Muscle layer of colon (tissue), 2 donors: ENCODE measurements around the gene C1orf159.

Source experiments
- H3K27ac ChIP-seq: one replicate; pipeline ENCODE4 v1.7.0; 2013; ENCODE audit warnings: low read depth, mild to moderate bottlenecking, low read length, moderate library complexity
- H3K27me3 ChIP-seq, 2 donors: one replicate each; pipeline ENCODE4 v1.7.0; 2013; ENCODE audit warnings: low read length in 2 of 2, mild to moderate bottlenecking in 2 of 2; ENCODE audit not compliant: insufficient read depth in 2 of 2, control insufficient read depth in 1 of 2
- H3K36me3 ChIP-seq: one replicate; pipeline ENCODE4 v1.7.0; 2013; ENCODE audit warnings: mild to moderate bottlenecking, low read length; ENCODE audit not compliant: insufficient read depth
- H3K4me1 ChIP-seq: one replicate; pipeline ENCODE4 v1.7.0; 2013; ENCODE audit warnings: mild to moderate bottlenecking, low read length; ENCODE audit not compliant: insufficient read depth
- H3K4me3 ChIP-seq, 2 donors: one replicate each; pipeline ENCODE4 v1.7.0; 2013; ENCODE audit warnings: low read length in 2 of 2, low read depth in 1 of 2, mild to moderate bottlenecking in 1 of 2, moderate library complexity in 1 of 2
- H3K9ac ChIP-seq: one replicate; pipeline ENCODE4 v1.7.0; 2013; ENCODE audit warnings: low read length
- H3K9me3 ChIP-seq: one replicate; pipeline ENCODE4 v1.7.0; 2013; ENCODE audit warnings: mild to moderate bottlenecking, low read length
- donor health status: abdominal sarcoma.
- donor health status: Adenocarcinoma of cecum.

Gene C1orf159

GRCh38 chr1:1086911-1087341, 29.0 kb downstream of the C1orf159 start:
- Histone ChIP-seq H3K4me3 (no peak overlapping the region), H3K27ac (no peak overlapping the region), H3K36me3 (no peaks in the 10 kb centered on the region), H3K4me1 (no peaks in the 10 kb centered on the region), H3K27me3 (no peaks in the 10 kb centered on the region), H3K9ac (no peak overlapping the region), H3K9me3 (no peaks in the 10 kb centered on the region)

GRCh38 chr1:1085911-1086841, 29.7 kb downstream of the C1orf159 start:
- H3K9me3 ChIP-seq = no peaks in the 10 kb centered on the region
- no peaks in the 10 kb centered on the region for H3K27me3 ChIP-seq
- H3K36me3 ChIP-seq = no peaks in the 10 kb centered on the region
- no peaks in the 10 kb centered on the region for H3K4me1 ChIP-seq
- H3K4me3 ChIP-seq = no peak overlapping the region
- H3K27ac ChIP-seq = no peak overlapping the region
- no peak overlapping the region for H3K9ac ChIP-seq

DNA sequence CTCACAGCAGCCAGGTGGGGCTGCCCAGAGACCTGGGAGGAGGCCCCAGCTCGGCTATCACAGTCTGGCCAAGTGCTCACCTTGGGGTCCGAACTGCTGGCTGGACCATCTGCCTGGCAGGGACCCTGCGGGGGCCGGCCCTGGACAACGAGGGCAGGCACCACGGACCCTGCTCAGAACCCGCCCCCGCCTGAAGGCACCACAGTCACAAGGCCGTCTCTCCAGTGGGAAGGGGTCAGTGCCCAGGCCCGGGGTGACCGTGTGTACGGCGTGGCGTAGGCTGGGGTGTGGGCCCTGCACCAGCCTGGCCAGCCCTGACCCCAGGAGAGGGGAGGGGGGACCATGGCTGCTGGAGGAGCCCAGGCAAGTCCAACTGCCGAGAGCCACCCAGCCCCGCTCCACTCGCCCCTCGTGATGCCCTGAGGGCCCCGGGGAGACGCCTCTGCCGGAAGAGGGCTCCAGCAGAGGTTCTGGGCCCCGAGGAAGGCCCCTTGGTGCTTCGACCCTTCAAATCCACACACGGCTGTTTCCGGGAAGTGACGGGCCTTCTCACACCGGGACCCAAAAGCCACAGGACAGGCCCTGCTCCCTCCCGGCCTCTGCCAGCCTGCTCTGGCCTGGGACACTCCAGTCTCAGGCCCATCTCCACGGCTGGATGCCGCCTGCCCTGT, 30.6 kb downstream of the C1orf159 start:
- no peak overlapping the region for H3K27ac ChIP-seq
- H3K4me1 ChIP-seq = peaks cover under 1% of the 10 kb centered on the region
- H3K9ac ChIP-seq = no peak overlapping the region
- no peaks in the 10 kb centered on the region for H3K27me3 ChIP-seq
- no peaks in the 10 kb centered on the region for H3K36me3 ChIP-seq
- H3K4me3 ChIP-seq = no peak overlapping the region
- H3K9me3 ChIP-seq = no peaks in the 10 kb centered on the region

GRCh38 chr1:1084372-1085170, 31.3 kb downstream of the C1orf159 start:
- H3K36me3 ChIP-seq = no peaks in the 10 kb centered on the region

GRCh38 chr1:1083416-1084371, 32.2 kb downstream of the C1orf159 start:
- no peak overlapping the region for H3K9ac ChIP-seq
- H3K36me3 ChIP-seq = no peaks in the 10 kb centered on the region
- no peaks in the 10 kb centered on the region for H3K27me3 ChIP-seq
- peaks cover 11% of the 10 kb centered on the region for H3K4me1 ChIP-seq
- no peak overlapping the region for H3K4me3 ChIP-seq
- H3K9me3 ChIP-seq = no peaks in the 10 kb centered on the region
- no peak overlapping the region for H3K27ac ChIP-seq

More at GRCh38 chr1:1084372-1085170, 31.3 kb downstream of the C1orf159 start:
- Histone ChIP-seq H3K27me3 (no peaks in the 10 kb centered on the region), H3K9me3 (no peaks in the 10 kb centered on the region), H3K4me3 (no peak overlapping the region), H3K9ac (no peak overlapping the region), H3K27ac (no peak overlapping the region), H3K4me1 (peaks cover 8% of the 10 kb centered on the region)

GRCh38 chr1:1082776-1083415, 33.0 kb downstream of the C1orf159 start:
- no peak overlapping the region for H3K27ac ChIP-seq
- no peak overlapping the region for H3K4me3 ChIP-seq
- H3K27me3 ChIP-seq = no peaks in the 10 kb centered on the region
- H3K9ac ChIP-seq = no peak overlapping the region
- H3K4me1 ChIP-seq = peaks cover 11% of the 10 kb centered on the region
- H3K9me3 ChIP-seq = no peaks in the 10 kb centered on the region
- no peaks in the 10 kb centered on the region for H3K36me3 ChIP-seq

GRCh38 chr1:1082239-1082775, 33.6 kb downstream of the C1orf159 start:
- H3K9me3 ChIP-seq = no peaks in the 10 kb centered on the region
- H3K9ac ChIP-seq = no peak overlapping the region
- H3K27ac ChIP-seq = no peak overlapping the region
- H3K27me3 ChIP-seq = no peaks in the 10 kb centered on the region
- no peak overlapping the region for H3K4me3 ChIP-seq
- no peaks in the 10 kb centered on the region for H3K36me3 ChIP-seq
- H3K4me1 ChIP-seq = peaks cover 11% of the 10 kb centered on the region

DNA sequence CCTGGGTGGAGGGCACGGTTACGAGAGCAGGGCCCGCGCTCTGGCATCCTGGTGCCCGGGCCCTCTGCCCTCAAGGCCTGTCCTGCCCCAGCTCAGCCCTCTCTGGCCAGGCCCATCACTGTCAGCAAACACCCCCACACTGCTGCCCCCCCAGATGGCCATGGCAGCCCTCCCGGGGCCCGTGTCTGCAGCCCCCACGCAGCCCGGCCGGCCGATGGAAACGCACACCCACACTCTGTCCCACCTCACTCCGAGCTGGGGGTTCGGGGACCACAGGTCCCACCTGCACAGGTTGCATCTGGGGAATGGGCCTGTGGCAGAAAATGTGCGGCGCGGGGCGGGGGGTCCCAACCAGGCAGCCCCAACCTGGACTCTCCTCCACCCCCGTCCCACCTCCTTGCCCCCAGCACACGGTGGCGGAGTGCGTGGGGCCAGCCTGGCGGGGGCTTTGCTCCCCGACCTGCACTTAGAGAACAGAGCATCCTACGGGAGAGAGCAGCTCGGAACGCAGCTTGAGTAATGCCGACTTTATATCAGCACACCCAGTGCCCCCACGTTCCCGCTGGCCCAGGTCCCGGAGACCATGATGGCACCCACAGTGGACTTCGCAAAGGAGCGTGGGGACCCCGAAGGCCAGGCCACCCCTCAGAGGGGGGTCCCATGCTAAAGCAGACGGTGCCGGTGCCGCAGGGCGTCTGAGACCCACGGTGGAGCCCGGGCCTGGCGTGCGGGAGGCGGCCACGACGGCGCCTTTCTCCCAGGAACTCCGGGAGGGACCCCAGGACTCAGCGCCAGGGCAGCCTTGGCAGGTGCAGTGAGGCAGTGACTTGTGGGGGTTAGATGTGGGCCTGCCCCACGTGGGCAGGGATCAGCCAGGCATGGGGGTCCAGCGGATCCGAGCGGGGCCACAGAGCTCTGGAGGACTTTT, 34.3 kb downstream of the C1orf159 start:
- H3K4me3 ChIP-seq = no peak overlapping the region
- H3K27me3 ChIP-seq = no peaks in the 10 kb centered on the region
- no peak overlapping the region for H3K27ac ChIP-seq
- H3K9ac ChIP-seq = no peak overlapping the region
- no peaks in the 10 kb centered on the region for H3K9me3 ChIP-seq
- peaks cover 11% of the 10 kb centered on the region for H3K4me1 ChIP-seq
- H3K36me3 ChIP-seq = no peaks in the 10 kb centered on the region

DNA sequence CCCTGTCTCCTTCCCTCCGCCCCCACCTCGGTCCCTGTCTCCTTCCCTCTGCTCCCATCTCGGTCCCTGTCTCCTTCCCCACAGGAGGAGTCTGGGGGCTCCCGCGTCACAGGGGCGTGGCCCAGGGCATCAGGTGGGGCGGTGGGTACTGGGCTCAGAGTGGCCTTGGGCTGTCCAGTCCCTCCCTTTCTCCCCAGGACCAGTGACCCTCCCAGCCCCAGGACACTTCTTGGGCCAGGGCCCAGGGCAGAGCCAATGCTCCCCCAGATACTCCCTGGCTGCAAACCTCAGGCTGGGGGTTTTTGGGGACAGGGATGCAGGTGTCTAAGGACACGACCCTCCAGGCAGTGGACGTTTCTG, 35.0 kb downstream of the C1orf159 start:
- H3K36me3 ChIP-seq = no peaks in the 10 kb centered on the region
- H3K4me3 ChIP-seq = no peak overlapping the region
- no peaks in the 10 kb centered on the region for H3K9me3 ChIP-seq

More for the DNA sequence above, 35.0 kb downstream of the C1orf159 start:
- H3K9ac ChIP-seq = no peak overlapping the region
- no peaks in the 10 kb centered on the region for H3K27me3 ChIP-seq
- H3K27ac ChIP-seq = no peak overlapping the region
- peaks cover 11% of the 10 kb centered on the region for H3K4me1 ChIP-seq
